T-helper 22 cell (primary cell): ENCODE results near the gene ACHE.
"Not testable (repeated sequence)": the region's sequence is repeated elsewhere in the genome, so short reads cannot be mapped to it uniquely, and the experiment has no call there.

Source experiments
- DNase-seq: peaks from one replicate; pipeline ENCODE4 v3.0.0-alpha.2; 2020; ENCODE audit warnings: low read depth

The ACHE gene

GRCh38 chr7:100861616-100861985 is 34.1 kb downstream of the ACHE start:
- DNase-seq = no peak

- DNase-seq = no peak
Measured at GRCh38 chr7:100860702-100861615, 34.7 kb downstream of the ACHE start.

DNA sequence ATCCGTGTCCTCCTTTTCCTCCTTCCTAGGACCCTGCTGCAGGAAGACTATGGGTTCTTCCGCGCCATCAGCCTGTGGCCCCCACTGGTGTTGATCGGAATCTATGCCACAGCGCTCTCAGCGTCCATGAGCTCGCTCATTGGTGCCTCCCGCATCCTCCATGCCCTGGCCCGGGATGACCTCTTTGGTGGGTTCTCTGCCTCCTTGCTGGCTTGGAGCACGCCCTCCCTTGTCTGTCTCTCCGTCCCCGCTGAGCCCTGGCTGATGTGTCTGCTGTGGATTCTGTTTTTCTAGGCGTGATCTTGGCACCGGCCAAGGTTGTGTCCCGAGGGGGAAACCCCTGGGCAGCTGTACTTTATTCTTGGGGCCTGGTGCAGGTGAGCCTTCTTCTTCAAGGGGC is 35.8 kb downstream of the ACHE start:
- DNase-seq = no peak

- DNase-seq = no peak
Measured at GRCh38 chr7:100856871-100857282, 38.8 kb downstream of the ACHE start.

DNA sequence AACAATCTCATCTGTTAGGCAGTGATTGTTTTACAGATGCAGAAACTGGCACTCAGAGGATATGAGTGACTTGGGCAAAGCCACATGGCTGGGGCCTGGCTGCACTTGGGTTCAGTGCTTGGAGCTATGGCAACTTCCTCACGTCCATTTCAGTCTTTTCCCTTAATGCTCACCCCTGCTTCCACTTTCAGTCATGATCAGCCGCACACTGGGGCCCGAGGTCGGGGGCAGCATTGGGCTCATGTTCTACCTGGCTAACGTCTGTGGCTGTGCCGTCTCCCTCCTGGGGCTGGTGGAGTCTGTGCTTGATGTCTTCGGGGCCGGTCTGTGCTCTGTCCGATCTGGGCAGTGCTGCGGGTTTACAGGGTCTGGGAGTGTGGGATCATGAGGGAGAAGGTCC is 40.2 kb downstream of the ACHE start:
- no peak for DNase-seq

DNA sequence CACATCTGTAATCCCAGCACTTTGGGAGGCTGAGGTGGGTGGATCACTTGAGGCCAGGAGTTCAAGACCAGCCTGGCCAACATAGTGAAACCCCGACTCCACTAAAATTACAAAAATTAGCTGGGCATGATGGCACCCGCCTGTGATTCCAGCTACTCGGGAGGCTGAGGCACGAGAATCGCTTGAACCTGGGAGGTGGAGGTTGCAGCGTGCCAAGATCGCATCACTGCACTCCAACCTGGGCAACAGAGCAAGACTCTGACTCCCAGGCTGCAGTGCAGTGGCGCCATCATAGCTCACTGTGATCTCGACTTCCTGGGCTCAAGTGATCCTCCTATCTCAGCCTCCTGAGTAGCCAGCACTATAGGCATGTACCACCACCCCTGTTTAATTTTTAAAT is 40.8 kb downstream of the ACHE start:
- not testable (repeated sequence) for DNase-seq

GRCh38 chr7:100854146-100854895 is 41.4 kb downstream of the ACHE start:
- DNase-seq = no peak

GRCh38 chr7:100852048-100852872 is 43.4 kb downstream of the ACHE start, which contains the start of gene SLC12A9:
SLC12A9 (plus strand) TSS chr7:100852713; CDS start chr7:100854198, 1,485 bp downstream.
- DNase-seq = peak; percentile 80

DNA sequence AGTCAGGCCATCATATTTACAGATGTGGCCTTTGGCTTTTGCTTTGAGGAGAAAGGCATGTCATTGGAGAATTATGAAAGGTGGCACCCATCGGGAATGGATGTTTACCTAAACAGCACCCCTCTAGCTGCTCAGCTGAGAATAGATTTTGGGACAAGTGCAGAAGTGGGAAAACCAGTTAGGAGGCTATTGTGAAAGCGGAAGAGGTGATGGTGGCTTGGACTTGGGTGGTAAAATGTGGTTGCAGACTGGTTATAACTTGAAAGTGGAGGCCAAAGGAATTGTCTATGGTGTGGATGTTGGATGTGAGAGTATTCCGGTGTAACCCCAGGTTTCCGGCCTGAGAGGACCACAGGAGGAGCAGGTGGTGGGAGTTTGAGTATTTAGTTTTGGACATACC is 48.3 kb downstream of the ACHE start:
- no peak for DNase-seq

- DNase-seq = no peak
Measured at GRCh38 chr7:100840470-100841100, 55.1 kb downstream of the ACHE start.
